Measurements from ENCODE around the gene SELENOI. TPM values are rescaled to one million over a fixed set of nuclear protein-coding genes. Genes with fewer than 3 reads are reported as not detected.
A peak's percentile ranks its signal among the peaks of the same experiment; 100 is the strongest.

The SELENOI gene
- total and polyA plus RNA-seq, 2 of the 4 experiments (the other 2 are of a cell fraction): 5.1 to 25.1 TPM

DNA sequence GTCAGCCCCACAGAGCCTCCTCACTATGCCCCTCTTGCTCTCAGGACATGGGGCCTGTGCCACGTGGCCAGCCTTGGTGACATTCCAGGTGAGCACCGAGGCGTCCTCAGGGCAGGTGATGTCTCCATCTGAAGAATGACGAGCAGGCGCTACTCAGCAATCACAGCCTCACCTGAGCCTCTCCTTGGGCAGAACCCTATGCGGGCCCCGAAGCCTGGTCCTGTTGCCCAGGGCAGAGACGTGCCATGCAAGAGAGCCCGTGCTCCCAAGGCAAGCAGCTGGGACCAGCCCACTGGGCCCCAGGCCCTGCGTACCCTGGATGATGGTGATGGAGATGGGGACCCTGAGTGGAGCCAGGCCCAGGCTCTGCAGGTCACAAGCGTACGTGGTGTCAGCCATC lies 32.5 kb upstream of the SELENOI start:
- ATAC-seq (ENCODE audit: low read depth): no peak
- Histone ChIP-seq H3K23ac (ENCODE audit: low read depth, low read length) (no peak overlapping the region), H3K9me1 (ENCODE audit: insufficient read depth, low read length) (no peaks in the 10 kb centered on the region; the same call in 1 of the 2 replicates), H3K27me3 (ENCODE audit: control insufficient read depth, insufficient read depth, low read length) (peaks cover 32% of the 10 kb centered on the region), H3K9ac (ENCODE audit: low read depth, low read length) (no peak overlapping the region), H3K14ac (replicated peaks; ENCODE audit: low read depth, low read length) (no peak overlapping the region), H2BK15ac (ENCODE audit: low read depth, low read length) (no peak overlapping the region), H3K79me1 (ENCODE audit: low read depth in 1 of 2, low read length in 2 of 2) (no peaks in the 10 kb centered on the region), H2BK5ac (ENCODE audit: low read depth, low read length, poor library complexity, severe bottlenecking) (no peak overlapping the region), H3K4me2 (ENCODE audit: low read depth, low read length) (no peak overlapping the region), H3K9me3 (ENCODE audit: control insufficient read depth, insufficient read depth, low read length) (no peaks in the 10 kb centered on the region), H4K20me1 (ENCODE audit: insufficient read depth, low read length) (no peaks in the 10 kb centered on the region), H3K27ac (ENCODE audit: insufficient read depth, low read length) (no peak overlapping the region), H2AK5ac (ENCODE audit: low read depth, low read length) (no peak overlapping the region), H3K4me3 (ENCODE audit: insufficient read depth, low read depth, low read length) (no peak overlapping the region), H3K4me1 (ENCODE audit: control insufficient read depth, insufficient read depth, low read length) (no peaks in the 10 kb centered on the region), H2AFZ (replicated peaks; ENCODE audit: low read length, poor library complexity) (peak overlapping the region; percentile 13), H4K91ac (ENCODE audit: insufficient read depth, low read depth, low read length) (no peak overlapping the region), H4K8ac (ENCODE audit: low read depth in 2 of 2, low read length in 2 of 2) (no peak overlapping the region), H2AK9ac (replicated peaks; ENCODE audit: low read depth, low read length, poor library complexity) (no peak overlapping the region), H3K36me3 (ENCODE audit: control insufficient read depth, insufficient read depth, low read length) (no peaks in the 10 kb centered on the region), H3K18ac (ENCODE audit: low read depth, low read length) (no peak overlapping the region), H3K56ac (ENCODE audit: extremely low read depth, insufficient read depth, low read length) (no peak overlapping the region), H3K4ac (ENCODE audit: low read depth, low read length) (no peak overlapping the region), H2BK20ac (ENCODE audit: low read depth, low read length) (no peak overlapping the region), H2BK120ac (ENCODE audit: low read depth, low read length) (no peak overlapping the region), H4K5ac (ENCODE audit: low read depth, low read length) (no peak overlapping the region)
- no peak for DNase-seq
- in situ Hi-C loops (cut with MboI; ENCODE audit: low sequenced_read_pairs) (no loop called here), dilution Hi-C loops (cut with HindIII; ENCODE audit: low sequenced_read_pairs, unreplicated experiment) (no loop called here), intact Hi-C loops (cut with micrococcal nuclease) (no loop called here)
- 73% methylated on average over 7 of the region's 12 CpGs; no CpG with 5 or more reads in 1 of the 2 experiments for WGBS, 2 experiments (ENCODE audit: extremely low coverage in 2 of 2, insufficient read length in 1 of 2)
- no TSS peak for BruUV-seq (replicated peaks)
- no peak for TF ChIP-seq FOS (IDR thresholded peaks at IDR 0.05; ENCODE audit: low read depth, low read length)
- no peak for TF ChIP-seq BHLHE40 (IDR thresholded peaks at IDR 0.05; ENCODE audit: low read depth, low read length)
- TF ChIP-seq, protein P1, sequence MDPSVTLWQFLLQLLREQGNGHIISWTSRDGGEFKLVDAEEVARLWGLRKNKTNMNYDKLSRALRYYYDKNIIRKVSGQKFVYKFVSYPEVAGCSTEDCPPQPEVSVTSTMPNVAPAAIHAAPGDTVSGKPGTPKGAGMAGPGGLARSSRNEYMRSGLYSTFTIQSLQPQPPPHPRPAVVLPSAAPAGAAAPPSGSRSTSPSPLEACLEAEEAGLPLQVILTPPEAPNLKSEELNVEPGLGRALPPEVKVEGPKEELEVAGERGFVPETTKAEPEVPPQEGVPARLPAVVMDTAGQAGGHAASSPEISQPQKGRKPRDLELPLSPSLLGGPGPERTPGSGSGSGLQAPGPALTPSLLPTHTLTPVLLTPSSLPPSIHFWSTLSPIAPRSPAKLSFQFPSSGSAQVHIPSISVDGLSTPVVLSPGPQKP (IDR thresholded peaks at IDR 0.05; ENCODE audit: borderline replicate concordance, low read depth, low read length): no peak
- TF ChIP-seq POLR2A (IDR thresholded peaks at IDR 0.05; ENCODE audit: low read depth, low read length): no peak
- no peak for TF ChIP-seq RCOR1 (IDR thresholded peaks at IDR 0.05; ENCODE audit: insufficient replicate concordance, low read length)
- POLR2A ChIA-PET (ENCODE audit: unreplicated experiment): no interaction called here
- CTCF ChIA-PET: no interaction called here
